ENCODE results near the gene TTC33.
"Not testable (repeated sequence)": the region's sequence is repeated elsewhere in the genome, so short reads cannot be mapped to it uniquely, and the experiment has no call there.

TTC33 gene

DNA sequence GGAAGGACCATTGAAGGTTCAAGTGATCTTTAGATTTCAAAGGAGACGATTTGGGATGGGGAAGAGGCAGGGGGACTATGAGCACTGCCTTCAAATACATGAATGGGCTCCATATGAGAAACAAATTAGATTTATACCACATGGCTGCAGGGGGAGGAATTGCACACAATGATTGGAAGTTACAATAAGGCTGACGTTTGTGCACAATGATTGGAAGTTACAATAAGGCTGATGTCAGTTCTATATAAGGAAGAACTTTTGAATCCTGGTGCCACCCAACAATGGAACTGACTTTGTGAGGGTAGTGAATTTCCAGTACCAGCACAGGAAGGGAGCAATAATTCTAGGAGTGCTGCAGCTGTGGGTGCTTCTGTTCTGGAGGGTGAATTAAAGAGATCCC is 171.7 kb downstream of the TTC33 start:
- H3K27ac Mint-ChIP-seq: no peak overlapping the region
- H3K36me3 Mint-ChIP-seq: no peaks in the 10 kb centered on the region
- H3K27me3 Mint-ChIP-seq: no peaks in the 10 kb centered on the region
- H3K4me1 Mint-ChIP-seq (ENCODE audit: low read depth): peaks cover 26% of the 10 kb centered on the region
- H3K9me3 Mint-ChIP-seq (ENCODE audit: low read depth): no peaks in the 10 kb centered on the region
- H3K4me3 Mint-ChIP-seq: no peak overlapping the region

DNA sequence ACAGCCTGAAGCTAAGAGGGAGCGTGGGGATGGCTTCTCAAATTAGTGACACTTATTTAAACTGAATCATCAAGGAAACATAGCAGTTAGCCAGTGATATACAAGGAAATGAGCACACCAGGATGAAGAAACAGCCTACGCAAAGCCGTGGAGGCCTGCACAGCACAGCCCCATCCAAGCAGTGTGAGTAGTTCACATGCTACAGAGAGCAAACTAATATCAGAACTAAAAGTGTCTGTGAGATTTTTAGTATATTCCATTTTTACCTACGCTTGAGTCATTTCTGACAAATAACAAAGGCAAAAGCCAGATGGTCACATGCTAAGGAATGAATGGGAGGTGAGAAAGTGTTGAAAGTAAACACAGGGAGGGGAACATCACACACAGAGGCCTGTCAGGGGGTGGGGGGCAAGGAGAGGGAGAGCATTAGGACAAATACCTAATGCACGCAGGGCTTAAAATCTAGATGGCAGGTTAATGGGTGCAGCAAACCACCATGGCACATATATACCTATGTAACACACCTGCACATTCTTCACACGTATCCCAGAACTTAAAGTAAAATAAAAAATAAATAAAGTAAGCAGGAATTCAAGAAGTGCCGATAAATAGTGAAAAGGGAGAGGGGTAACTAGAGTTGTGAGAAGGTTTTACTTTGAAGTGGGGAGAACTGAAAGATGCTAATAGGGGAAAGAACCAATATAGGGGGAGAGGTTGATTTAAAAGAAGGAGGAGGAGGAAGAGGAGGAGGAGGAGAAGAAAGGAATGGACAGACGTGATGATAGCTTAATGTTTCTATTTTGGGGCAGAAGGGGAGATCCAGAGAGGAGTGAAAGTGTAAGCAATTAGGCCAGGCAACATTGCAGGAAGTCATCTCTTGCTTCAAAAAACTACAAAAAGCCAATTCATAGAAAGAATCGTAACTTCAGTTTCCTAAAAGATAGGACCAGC is 177.0 kb downstream of the TTC33 start:
- H3K9me3 Mint-ChIP-seq (ENCODE audit: low read depth): no peaks in the 10 kb centered on the region
- no peaks in the 10 kb centered on the region for H3K27me3 Mint-ChIP-seq
- peaks cover 28% of the 10 kb centered on the region for H3K4me1 Mint-ChIP-seq (ENCODE audit: low read depth)
- peak overlapping the region; percentile 91 for H3K27ac Mint-ChIP-seq
- H3K36me3 Mint-ChIP-seq: no peaks in the 10 kb centered on the region
- H3K4me3 Mint-ChIP-seq: peak overlapping the region; percentile 73

DNA sequence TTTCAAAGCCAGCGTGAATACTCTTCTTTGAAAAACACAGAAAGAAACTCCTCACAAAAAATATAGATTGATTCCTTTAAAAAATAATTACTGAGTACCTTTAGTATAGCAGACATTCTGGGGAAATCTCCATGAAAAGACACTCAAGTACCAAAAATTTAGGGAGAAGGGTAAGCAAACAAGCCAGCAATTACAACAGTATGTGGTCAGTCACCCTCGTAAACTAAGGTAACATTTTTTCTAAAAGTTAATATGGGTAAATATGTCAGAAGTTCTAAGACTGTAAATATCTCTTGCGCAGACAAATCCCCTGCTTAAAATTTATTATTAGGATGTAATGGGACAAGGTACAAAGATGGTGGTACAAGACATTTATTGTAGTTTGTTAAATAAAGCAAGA is 178.0 kb downstream of the TTC33 start:
- Mint-ChIP-seq H3K27ac (no peak overlapping the region), H3K4me1 (ENCODE audit: low read depth) (peaks cover 28% of the 10 kb centered on the region), H3K4me3 (no peak overlapping the region), H3K27me3 (no peaks in the 10 kb centered on the region), H3K36me3 (no peaks in the 10 kb centered on the region), H3K9me3 (ENCODE audit: low read depth) (no peaks in the 10 kb centered on the region)

DNA sequence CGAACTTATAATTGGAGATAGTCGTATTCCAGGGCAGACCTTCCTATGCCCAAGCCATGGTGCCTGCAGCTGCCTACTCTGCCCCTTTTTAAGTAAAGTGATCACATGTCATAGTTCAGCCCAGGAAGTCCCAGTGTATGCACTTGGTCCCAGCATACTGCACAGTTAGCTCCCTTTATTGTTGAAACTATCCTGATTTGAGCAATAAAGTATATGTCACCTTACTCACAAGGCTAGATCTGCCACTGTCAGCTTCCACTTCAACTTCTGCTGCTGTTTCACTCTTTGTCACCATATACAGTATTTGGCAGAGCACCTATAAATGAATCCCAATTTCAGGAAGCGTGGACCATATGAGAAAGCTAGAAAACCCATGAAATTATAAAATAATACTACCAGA is 179.8 kb downstream of the TTC33 start:
- peaks cover 29% of the 10 kb centered on the region for H3K4me1 Mint-ChIP-seq (ENCODE audit: low read depth)
- no peaks in the 10 kb centered on the region for H3K9me3 Mint-ChIP-seq (ENCODE audit: low read depth)
- H3K4me3 Mint-ChIP-seq: no peak overlapping the region
- H3K36me3 Mint-ChIP-seq: no peaks in the 10 kb centered on the region
- H3K27me3 Mint-ChIP-seq: no peaks in the 10 kb centered on the region
- no peak overlapping the region for H3K27ac Mint-ChIP-seq

DNA sequence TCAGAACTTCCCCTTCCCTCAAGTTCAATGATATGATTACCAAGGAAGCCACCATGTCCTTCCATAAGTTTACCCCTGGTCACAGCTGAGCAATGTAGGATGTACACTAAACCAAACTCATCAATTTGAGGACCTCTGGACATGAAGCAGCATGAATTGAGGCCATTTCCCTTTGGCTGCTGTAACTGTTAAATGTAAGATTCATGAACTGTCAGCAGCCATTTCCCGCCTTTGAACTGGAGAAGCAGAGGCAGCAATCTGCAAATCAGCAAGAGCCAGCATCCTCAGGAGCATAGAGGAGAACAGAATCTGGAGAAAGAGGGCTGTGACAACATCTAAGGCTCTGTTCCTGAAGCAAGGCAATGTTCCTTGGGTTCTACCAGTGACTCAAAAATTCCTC is 180.3 kb downstream of the TTC33 start:
- no peak overlapping the region for H3K4me3 Mint-ChIP-seq
- H3K27ac Mint-ChIP-seq: no peak overlapping the region
- no peaks in the 10 kb centered on the region for H3K9me3 Mint-ChIP-seq (ENCODE audit: low read depth)
- H3K36me3 Mint-ChIP-seq: no peaks in the 10 kb centered on the region
- H3K4me1 Mint-ChIP-seq (ENCODE audit: low read depth): peaks cover 29% of the 10 kb centered on the region
- no peaks in the 10 kb centered on the region for H3K27me3 Mint-ChIP-seq

DNA sequence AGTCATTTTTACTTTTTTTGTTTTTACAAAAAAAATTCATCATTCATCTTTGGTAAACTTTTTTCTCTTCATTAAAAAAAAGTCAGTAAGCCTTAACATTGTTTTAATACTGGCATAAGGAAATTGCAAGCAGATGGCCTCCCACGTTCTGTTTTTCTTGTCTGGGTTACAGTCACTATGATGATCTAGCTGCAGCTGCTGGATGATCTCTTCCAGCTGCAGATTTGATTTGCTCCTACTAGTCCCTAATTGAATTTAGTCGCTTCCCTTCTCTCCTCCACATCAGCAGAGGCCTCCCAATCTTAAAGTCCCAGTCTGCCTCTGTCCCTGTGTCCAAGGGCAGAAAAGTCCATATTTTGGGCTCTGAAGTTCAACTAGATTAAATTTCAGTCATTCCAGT is 182.8 kb downstream of the TTC33 start:
- Mint-ChIP-seq H3K36me3 (no peaks in the 10 kb centered on the region), H3K27ac (no peak overlapping the region), H3K4me1 (ENCODE audit: low read depth) (peaks cover 15% of the 10 kb centered on the region), H3K9me3 (ENCODE audit: low read depth) (no peaks in the 10 kb centered on the region), H3K4me3 (no peak overlapping the region), H3K27me3 (no peaks in the 10 kb centered on the region)

DNA sequence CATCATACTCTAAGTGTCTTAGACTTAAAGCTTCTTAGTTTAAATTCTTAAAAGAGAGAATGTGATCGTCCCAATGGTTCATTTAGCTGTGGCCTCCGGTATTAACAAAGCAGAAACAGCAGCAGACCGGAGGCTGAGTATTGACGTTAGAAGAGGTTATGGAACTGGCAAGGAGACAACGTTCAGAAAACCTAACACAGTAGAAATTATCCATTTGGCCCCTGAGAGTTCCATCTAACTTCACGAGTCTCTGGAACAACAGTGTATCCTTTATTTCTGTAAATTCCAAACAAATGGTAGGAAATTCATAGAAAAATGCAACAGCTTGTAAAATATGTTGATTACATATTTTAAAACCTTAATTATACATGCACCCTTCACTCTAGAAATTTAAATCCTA is 183.4 kb downstream of the TTC33 start:
- Mint-ChIP-seq H3K27ac (no peak overlapping the region), H3K4me3 (no peak overlapping the region), H3K4me1 (ENCODE audit: low read depth) (peaks cover 13% of the 10 kb centered on the region), H3K9me3 (ENCODE audit: low read depth) (no peaks in the 10 kb centered on the region), H3K36me3 (no peaks in the 10 kb centered on the region), H3K27me3 (no peaks in the 10 kb centered on the region)

DNA sequence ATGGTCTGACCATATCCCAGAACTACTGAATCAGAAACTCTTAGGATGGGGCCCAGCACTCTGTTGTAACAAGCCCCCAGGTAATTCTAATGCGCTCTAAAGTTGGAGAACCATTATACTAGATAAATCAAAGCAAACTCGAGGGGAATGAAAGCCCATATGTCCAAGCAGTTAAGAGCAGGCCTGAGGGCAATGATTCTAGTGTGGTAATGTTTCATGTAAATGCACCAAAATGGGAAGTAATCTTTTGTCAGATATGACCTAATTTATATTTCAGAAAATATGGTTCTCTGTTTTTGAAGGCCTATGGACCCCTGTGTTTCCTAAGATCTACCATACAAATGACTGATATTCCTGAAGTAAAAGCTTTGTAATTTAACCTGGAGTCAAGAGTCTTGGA is 184.0 kb downstream of the TTC33 start:
- H3K4me1 Mint-ChIP-seq (ENCODE audit: low read depth): peaks cover 13% of the 10 kb centered on the region
- no peaks in the 10 kb centered on the region for H3K27me3 Mint-ChIP-seq
- H3K27ac Mint-ChIP-seq: no peak overlapping the region
- no peak overlapping the region for H3K4me3 Mint-ChIP-seq
- no peaks in the 10 kb centered on the region for H3K9me3 Mint-ChIP-seq (ENCODE audit: low read depth)
- no peaks in the 10 kb centered on the region for H3K36me3 Mint-ChIP-seq

DNA sequence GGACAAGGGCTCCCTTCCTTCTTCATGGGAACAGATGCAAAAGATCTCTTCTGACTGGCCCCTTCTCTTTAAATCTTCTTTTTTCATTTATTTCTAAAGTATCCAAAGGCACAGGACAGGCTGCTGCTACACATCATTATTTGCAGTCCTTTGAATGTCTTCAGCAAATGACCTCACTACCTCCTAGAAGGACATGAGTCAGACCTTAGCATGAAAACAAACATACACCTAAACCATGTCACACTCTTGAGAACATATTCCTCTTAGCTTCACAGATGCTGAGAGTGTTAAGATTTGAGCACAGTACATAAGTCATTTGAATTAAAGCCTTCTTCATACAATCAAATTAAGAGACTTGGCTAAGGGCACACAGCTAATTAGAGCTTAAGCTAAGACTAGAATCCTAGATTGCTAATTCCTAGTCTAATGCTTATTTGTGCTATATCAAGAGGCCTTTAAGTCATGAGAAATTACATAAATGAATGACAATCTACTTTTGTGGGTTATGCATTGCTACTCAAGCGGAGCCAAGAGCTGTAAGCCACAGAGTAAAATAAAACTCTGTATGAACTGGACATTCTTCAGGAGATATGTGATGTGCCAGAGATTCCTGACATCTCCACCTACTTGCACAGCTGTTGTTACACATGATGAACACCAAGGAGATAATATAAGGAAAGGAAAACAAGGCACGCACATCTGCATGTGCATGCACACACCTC is 185.2 kb downstream of the TTC33 start:
- H3K4me1 Mint-ChIP-seq (ENCODE audit: low read depth): peaks cover 13% of the 10 kb centered on the region
- no peaks in the 10 kb centered on the region for H3K36me3 Mint-ChIP-seq
- no peaks in the 10 kb centered on the region for H3K9me3 Mint-ChIP-seq (ENCODE audit: low read depth)
- no peaks in the 10 kb centered on the region for H3K27me3 Mint-ChIP-seq
- no peak overlapping the region for H3K4me3 Mint-ChIP-seq
- H3K27ac Mint-ChIP-seq: peak overlapping the region; percentile 13

DNA sequence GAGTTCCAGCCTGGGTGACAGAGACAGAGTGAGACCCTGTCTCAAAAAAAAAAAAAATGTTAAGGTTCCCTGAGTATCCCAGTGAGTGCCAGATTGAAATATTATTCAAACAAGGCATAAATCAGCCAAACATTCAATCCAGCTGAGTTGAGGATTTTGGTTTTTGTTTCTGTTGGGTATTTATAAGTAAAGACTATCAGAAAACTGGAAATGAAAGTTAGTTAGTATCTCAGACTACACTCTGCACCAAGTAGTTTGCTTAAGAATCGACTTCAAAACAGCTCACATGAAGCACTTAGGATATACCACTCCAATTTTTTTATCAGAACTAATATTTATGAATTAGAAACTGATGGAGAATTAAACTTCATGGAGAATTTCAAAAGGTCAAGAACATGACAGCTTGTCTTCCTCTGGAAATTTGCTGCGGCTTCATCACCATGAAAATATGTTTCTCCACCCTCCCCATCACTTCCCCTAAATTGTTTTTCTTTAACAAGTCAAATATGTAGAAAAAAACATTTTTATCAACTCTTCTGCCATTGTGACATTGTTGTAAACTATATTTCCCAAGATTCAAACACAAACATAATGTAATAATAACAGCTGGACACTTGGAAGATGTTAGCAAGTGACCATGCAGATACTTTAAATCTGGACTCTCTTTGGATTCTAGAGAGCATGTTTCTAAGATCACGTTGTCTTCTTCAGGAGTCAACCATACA is 186.1 kb downstream of the TTC33 start:
- Mint-ChIP-seq H3K27me3 (no peaks in the 10 kb centered on the region), H3K9me3 (ENCODE audit: low read depth) (no peaks in the 10 kb centered on the region), H3K4me3 (no peak overlapping the region), H3K36me3 (no peaks in the 10 kb centered on the region), H3K27ac (no peak overlapping the region), H3K4me1 (ENCODE audit: low read depth) (peaks cover 13% of the 10 kb centered on the region)

DNA sequence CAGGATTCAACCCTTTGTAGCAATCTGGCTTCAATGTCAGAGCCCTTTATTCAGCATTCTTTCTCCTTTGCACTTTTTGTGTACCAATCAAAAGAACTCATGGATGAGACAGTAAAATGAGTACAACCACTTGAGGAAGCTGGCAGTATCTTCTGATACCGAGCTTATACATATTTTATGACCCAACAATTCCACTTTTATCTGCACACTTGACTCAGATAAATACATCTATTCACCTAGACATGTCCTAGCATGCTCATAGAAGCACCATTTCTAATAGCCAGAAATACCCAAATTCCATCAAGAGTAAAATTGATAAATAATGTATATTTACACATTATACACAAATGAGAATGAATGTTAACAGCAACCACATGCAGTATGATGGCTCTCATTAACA is 187.2 kb downstream of the TTC33 start:
- Mint-ChIP-seq H3K36me3 (no peaks in the 10 kb centered on the region), H3K4me1 (ENCODE audit: low read depth) (peaks cover 13% of the 10 kb centered on the region), H3K9me3 (ENCODE audit: low read depth) (no peaks in the 10 kb centered on the region), H3K27me3 (no peaks in the 10 kb centered on the region), H3K27ac (no peak overlapping the region), H3K4me3 (no peak overlapping the region)

DNA sequence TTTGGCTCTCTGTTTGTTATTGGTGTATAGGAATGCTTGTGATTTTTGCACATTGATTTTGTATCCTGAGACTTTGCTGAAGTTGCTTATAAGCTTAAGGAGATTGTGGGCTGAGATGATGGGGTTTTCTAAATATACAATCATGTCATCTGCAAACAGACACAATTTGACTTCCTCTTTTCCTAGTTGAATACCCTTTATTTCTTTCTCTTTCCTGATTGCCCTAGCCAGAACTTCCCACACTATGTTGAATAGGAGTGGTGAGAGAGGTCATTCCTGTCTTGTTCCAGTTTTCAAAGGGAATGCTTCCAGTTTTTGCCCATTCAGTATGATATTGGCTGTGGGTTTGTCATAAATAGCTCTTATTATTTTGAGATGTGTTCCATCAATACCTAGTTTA is 192.6 kb downstream of the TTC33 start:
- not testable (repeated sequence) for H3K36me3 Mint-ChIP-seq; H3K4me1 Mint-ChIP-seq (ENCODE audit: low read depth); H3K27me3 Mint-ChIP-seq; H3K9me3 Mint-ChIP-seq (ENCODE audit: low read depth); H3K27ac Mint-ChIP-seq; H3K4me3 Mint-ChIP-seq

DNA sequence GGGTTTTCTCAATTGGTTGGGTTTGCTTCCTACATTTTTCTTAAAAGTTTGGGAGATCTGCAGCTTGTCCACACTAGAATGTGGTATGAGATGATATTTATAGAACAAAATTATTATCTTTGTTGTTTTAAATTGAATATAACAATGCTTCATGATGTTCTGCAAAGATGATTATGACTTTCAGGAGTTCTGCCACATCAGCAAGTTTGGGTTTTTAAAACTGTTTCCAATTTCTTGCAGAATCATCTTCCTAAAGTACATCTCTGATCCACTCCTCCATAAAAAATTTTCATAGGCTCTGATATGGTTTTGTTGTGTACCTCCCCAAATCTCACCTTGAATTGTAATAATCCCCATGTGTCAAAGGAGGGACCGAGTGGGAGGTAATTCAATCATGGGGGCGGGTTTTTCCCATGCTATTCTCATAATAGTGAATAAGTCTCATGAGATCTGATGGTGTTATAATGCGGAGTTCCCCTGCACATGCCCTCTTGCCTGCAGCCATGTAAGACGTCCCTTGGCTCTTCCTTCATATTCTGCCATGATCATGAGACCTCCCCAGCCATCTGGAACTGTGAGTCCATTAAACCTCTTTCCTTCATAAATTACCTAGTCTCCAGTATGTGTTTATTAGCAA is 195.2 kb downstream of the TTC33 start:
- Mint-ChIP-seq H3K27me3 (no peaks in the 10 kb centered on the region), H3K36me3 (peaks cover 2% of the 10 kb centered on the region), H3K4me1 (ENCODE audit: low read depth) (peaks cover 7% of the 10 kb centered on the region), H3K9me3 (ENCODE audit: low read depth) (peaks cover 4% of the 10 kb centered on the region), H3K4me3 (no peak overlapping the region), H3K27ac (no peak overlapping the region)

DNA sequence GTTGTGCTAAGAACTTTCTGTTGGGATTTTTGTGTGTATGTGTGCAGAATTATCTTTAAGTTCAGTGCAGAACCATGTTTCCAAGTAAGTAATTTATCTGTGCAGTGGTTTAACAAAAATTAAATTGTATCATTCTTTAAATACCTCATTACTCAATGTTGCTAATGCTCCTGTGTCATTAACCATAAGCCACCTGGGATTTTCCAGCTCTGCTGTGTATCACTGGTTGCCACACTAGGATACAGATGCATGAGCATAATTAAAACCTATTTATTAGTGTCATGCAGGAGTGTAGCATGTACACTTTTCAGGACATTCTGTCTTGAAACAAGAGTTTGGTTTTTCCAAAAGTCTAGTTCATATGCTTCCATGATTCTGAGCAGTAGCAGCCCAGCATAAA is 196.5 kb downstream of the TTC33 start:
- Mint-ChIP-seq H3K9me3 (ENCODE audit: low read depth) (peaks cover 4% of the 10 kb centered on the region), H3K4me1 (ENCODE audit: low read depth) (peaks cover 8% of the 10 kb centered on the region), H3K4me3 (no peak overlapping the region), H3K27ac (no peak overlapping the region), H3K36me3 (peaks cover 2% of the 10 kb centered on the region), H3K27me3 (no peaks in the 10 kb centered on the region)

DNA sequence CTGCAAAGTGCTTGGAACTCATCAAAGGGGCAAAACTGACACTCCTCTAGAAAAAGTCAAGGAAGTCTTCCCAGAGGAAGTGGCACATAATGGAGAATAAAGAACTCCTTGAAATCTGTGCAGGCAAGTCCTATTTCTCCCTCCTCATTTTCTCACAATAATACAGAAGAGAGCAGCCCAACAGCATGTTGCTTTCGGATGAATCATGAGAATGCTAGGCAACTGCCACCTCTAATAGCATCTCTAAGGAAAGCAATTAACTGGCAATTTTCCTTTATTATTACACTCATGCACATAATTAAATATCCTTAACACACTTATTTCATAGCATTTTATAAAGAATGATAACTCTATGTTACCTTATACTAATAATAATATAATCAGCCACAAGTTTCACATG is 198.3 kb downstream of the TTC33 start:
- no peaks in the 10 kb centered on the region for H3K36me3 Mint-ChIP-seq
- no peak overlapping the region for H3K4me3 Mint-ChIP-seq
- no peak overlapping the region for H3K27ac Mint-ChIP-seq
- peaks cover 9% of the 10 kb centered on the region for H3K4me1 Mint-ChIP-seq (ENCODE audit: low read depth)
- H3K9me3 Mint-ChIP-seq (ENCODE audit: low read depth): peaks cover 4% of the 10 kb centered on the region
- H3K27me3 Mint-ChIP-seq: no peaks in the 10 kb centered on the region

Data from activated naive CD8-positive, alpha-beta T cell (primary cell).